HepG2 (cell line): ENCODE measurements around the gene RHOT1. TPM values are rescaled to one million over a fixed set of nuclear protein-coding genes. Genes with fewer than 3 reads are reported as not detected.

Source experiments
- ARID2 ChIP-seq: sonication (generic); formaldehyde crosslinking; IDR thresholded peaks from 2 replicates; pipeline ENCODE4 v1.8.1; 2022; ENCODE audit warnings: mild to moderate bottlenecking, missing genetic modification reagents, borderline replicate concordance
- CBFB ChIP-seq: sonication (generic); formaldehyde crosslinking; IDR thresholded peaks from 2 replicates; pipeline ENCODE4 v1.4.0; 2020; ENCODE audit warnings: missing genetic modification reagents
- HCFC1 ChIP-seq: fragments of 150-350 bp; IDR thresholded peaks from 2 replicates; pipeline ENCODE4 v1.6.1; 2014; ENCODE audit warnings: low read depth, low read length
- HOXA7 ChIP-seq: sonication (generic); formaldehyde crosslinking; IDR thresholded peaks from 2 replicates; pipeline ENCODE4 v1.8.1; 2022; ENCODE audit warnings: mild to moderate bottlenecking, missing genetic modification reagents, moderate library complexity
- MEF2D ChIP-seq: sonication (generic); formaldehyde crosslinking; IDR thresholded peaks from 2 replicates; pipeline ENCODE4 v1.5.1; 2020; ENCODE audit warnings: mild to moderate bottlenecking, missing genetic modification reagents
- MTF2 ChIP-seq: sonication (generic); formaldehyde crosslinking; IDR thresholded peaks from 2 replicates; pipeline ENCODE4 v1.5.0; 2020; ENCODE audit warnings: missing genetic modification reagents, borderline replicate concordance
- NFIC ChIP-seq: IDR thresholded peaks from 2 replicates; pipeline ENCODE4 v1.6.1; 2012; ENCODE audit warnings: mild to moderate bottlenecking, low read length, inconsistent platforms
- NR2F2 ChIP-seq: IDR thresholded peaks from 2 replicates; pipeline ENCODE4 v1.6.1; 2012; ENCODE audit warnings: low read depth, inconsistent platforms, borderline replicate concordance
- PHF20 ChIP-seq: sonication (generic); formaldehyde crosslinking; IDR thresholded peaks from 2 replicates; pipeline ENCODE4 v1.5.0; 2020; ENCODE audit warnings: mild to moderate bottlenecking, missing genetic modification reagents
- PPARG ChIP-seq: conservative IDR thresholded peaks from 2 replicates; pipeline ENCODE4 v1.6.1; 2016; ENCODE audit warnings: missing biosample characterization, missing genetic modification reagents
- TEAD3 ChIP-seq: optimal IDR thresholded peaks from 2 replicates; pipeline ENCODE3; 2016; ENCODE audit warnings: borderline replicate concordance
- ZFP90 ChIP-seq: sonication (generic); formaldehyde crosslinking; IDR thresholded peaks from 2 replicates; pipeline ENCODE4 v1.8.0; 2022; ENCODE audit warnings: missing genetic modification reagents, mild to moderate bottlenecking, inconsistent platforms, borderline replicate concordance
- ZIK1 ChIP-seq: sonication (generic); formaldehyde crosslinking; IDR thresholded peaks from 2 replicates; pipeline ENCODE4 v1.5.0; 2020; ENCODE audit warnings: mild to moderate bottlenecking, low read depth, missing genetic modification reagents, borderline replicate concordance
- ZNF12 ChIP-seq: sonication (generic); formaldehyde crosslinking; IDR thresholded peaks from 2 replicates; pipeline ENCODE4 v1.5.0; 2020; ENCODE audit warnings: missing genetic modification reagents
- ZNF17 ChIP-seq: sonication (generic); formaldehyde crosslinking; IDR thresholded peaks from 2 replicates; pipeline ENCODE4 v1.5.0; 2020; ENCODE audit warnings: mild to moderate bottlenecking, missing genetic modification reagents
- ZNF678 ChIP-seq: sonication (generic); formaldehyde crosslinking; IDR thresholded peaks from 2 replicates; pipeline ENCODE4 v1.4.0; 2020; ENCODE audit warnings: mild to moderate bottlenecking, missing genetic modification reagents
- ZSCAN22 ChIP-seq: sonication (generic); formaldehyde crosslinking; IDR thresholded peaks from 2 replicates; pipeline ENCODE4 v1.4.0; 2020; ENCODE audit warnings: mild to moderate bottlenecking, missing genetic modification reagents
- ZSCAN31 ChIP-seq: sonication (generic); formaldehyde crosslinking; IDR thresholded peaks from 2 replicates; pipeline ENCODE4 v1.5.0; 2020; ENCODE audit warnings: low read depth, mild to moderate bottlenecking, missing genetic modification reagents
- polyA plus RNA-seq, 8 experiments: library from polyadenylated mRNA; depleted of rRNA in 3 of 8; stranded (reverse) in 7 of 8; unstranded in 1 of 8; fragments of >200 nt; fragmentation: Illumina TruSeq in 4 of 8; extraction: Trizol in 4 of 8; gene quantifications; 2 replicates each; pipeline versions ENCODE4 v1.2.1 to v1.2.3, GENCODE V29; 2011 to 2016; ENCODE audit warnings: low read depth in 4 of 8, missing spikeins in 1 of 8, mixed read lengths in 1 of 8; ENCODE audit not compliant: insufficient read depth in 1 of 8
- total RNA-seq, 5 experiments: library from RNA; depleted of rRNA; stranded (reverse); fragments of >200 nt; fragmentation: Illumina TruSeq; extraction: Trizol; gene quantifications; 2 replicates each; pipeline ENCODE4 v1.2.3, GENCODE V29; 2016; ENCODE audit warnings: low read depth in 1 of 5
- TF ChIP-seq, protein P1 (sequence below): sonication (generic); formaldehyde crosslinking; IDR thresholded peaks from 2 replicates; pipeline ENCODE4 v1.4.0; 2020; ENCODE audit warnings: missing genetic modification reagents, borderline replicate concordance
- TF ChIP-seq, protein P2 (sequence below): sonication (generic); formaldehyde crosslinking; conservative IDR thresholded peaks from 2 replicates; pipeline ENCODE4 v1.4.0; 2020; ENCODE audit warnings: missing genetic modification reagents
- TF ChIP-seq, protein P3 (sequence below): IDR thresholded peaks from 2 replicates; pipeline ENCODE4 v1.6.1; 2016; ENCODE audit warnings: missing genetic modification reagents, missing compliant biosample characterization
- TF ChIP-seq, protein P4 (sequence below): sonication (generic); formaldehyde crosslinking; IDR thresholded peaks from 2 replicates; pipeline ENCODE4 v1.5.0; 2020; ENCODE audit warnings: mild to moderate bottlenecking, missing genetic modification reagents, borderline replicate concordance

RHOT1 gene
- total and polyA plus RNA-seq, 2 of the 13 experiments (the other 11 are each of a cell fraction or from before 2014, with no cell fraction given), result 25.6 to 41.5 TPM

DNA sequence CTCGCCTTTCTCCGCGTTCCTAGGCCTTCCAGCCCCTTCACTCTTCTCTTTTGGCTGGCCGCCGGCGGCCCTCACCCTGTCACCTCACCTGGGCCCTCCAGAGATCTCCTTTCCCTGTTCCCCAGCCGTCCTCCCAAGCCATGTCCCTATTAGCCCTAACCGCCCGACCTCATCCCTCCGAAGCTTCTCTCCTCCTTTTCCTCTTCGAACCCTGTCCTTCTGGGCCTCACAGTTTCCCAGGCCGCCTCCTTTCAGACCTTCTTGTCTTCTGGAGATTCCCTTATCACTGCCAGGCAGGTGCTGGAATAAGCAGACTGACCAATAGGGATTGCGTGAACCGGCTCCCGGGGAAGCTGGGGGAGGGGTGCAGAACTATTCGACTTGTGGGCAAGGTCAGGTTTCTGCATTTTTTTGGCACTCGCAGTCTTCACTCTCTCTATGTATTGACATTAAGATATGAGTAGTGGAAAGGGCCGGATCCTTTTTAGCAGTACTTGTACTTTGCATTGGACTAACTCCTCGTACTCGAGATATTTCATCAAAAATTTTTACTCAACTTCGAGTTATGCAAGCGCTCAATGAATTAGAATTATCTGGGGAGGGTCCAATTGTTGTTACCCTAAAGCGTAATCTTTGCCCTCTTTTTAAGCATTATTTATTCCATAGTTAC lies 690 bp downstream of the RHOT1 start (continued):
- TF ChIP-seq, protein P1, sequence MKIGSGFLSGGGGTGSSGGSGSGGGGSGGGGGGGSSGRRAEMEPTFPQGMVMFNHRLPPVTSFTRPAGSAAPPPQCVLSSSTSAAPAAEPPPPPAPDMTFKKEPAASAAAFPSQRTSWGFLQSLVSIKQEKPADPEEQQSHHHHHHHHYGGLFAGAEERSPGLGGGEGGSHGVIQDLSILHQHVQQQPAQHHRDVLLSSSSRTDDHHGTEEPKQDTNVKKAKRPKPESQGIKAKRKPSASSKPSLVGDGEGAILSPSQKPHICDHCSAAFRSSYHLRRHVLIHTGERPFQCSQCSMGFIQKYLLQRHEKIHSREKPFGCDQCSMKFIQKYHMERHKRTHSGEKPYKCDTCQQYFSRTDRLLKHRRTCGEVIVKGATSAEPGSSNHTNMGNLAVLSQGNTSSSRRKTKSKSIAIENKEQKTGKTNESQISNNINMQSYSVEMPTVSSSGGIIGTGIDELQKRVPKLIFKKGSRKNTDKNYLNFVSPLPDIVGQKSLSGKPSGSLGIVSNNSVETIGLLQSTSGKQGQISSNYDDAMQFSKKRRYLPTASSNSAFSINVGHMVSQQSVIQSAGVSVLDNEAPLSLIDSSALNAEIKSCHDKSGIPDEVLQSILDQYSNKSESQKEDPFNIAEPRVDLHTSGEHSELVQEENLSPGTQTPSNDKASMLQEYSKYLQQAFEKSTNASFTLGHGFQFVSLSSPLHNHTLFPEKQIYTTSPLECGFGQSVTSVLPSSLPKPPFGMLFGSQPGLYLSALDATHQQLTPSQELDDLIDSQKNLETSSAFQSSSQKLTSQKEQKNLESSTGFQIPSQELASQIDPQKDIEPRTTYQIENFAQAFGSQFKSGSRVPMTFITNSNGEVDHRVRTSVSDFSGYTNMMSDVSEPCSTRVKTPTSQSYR (CRISPR knock-in tag), result peak; percentile 90; the same call in 1 of the 2 replicates
- no peak; the same call in 1 of the 2 replicates for TF ChIP-seq ZFP90
- TF ChIP-seq ZSCAN31 (CRISPR knock-in tag), result no peak
- TF ChIP-seq ZSCAN22 (CRISPR knock-in tag), result no peak
- TF ChIP-seq NR2F2, result no peak
- no peak for TF ChIP-seq HCFC1
- TF ChIP-seq, protein P2, sequence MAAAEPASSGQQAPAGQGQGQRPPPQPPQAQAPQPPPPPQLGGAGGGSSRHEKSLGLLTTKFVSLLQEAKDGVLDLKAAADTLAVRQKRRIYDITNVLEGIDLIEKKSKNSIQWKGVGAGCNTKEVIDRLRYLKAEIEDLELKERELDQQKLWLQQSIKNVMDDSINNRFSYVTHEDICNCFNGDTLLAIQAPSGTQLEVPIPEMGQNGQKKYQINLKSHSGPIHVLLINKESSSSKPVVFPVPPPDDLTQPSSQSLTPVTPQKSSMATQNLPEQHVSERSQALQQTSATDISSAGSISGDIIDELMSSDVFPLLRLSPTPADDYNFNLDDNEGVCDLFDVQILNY (CRISPR knock-in tag), result no peak
- TF ChIP-seq, protein P3, sequence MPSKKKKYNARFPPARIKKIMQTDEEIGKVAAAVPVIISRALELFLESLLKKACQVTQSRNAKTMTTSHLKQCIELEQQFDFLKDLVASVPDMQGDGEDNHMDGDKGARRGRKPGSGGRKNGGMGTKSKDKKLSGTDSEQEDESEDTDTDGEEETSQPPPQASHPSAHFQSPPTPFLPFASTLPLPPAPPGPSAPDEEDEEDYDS, result 0 out of 2 replicates have a peak, but pooled peaks have one; percentile 43
- TF ChIP-seq ZIK1 (CRISPR knock-in tag), result no peak
- no peak for TF ChIP-seq NFIC
- 0 out of 2 replicates have a peak, but pooled peaks have one; percentile 7 for TF ChIP-seq ARID2
- TF ChIP-seq, protein P4, sequence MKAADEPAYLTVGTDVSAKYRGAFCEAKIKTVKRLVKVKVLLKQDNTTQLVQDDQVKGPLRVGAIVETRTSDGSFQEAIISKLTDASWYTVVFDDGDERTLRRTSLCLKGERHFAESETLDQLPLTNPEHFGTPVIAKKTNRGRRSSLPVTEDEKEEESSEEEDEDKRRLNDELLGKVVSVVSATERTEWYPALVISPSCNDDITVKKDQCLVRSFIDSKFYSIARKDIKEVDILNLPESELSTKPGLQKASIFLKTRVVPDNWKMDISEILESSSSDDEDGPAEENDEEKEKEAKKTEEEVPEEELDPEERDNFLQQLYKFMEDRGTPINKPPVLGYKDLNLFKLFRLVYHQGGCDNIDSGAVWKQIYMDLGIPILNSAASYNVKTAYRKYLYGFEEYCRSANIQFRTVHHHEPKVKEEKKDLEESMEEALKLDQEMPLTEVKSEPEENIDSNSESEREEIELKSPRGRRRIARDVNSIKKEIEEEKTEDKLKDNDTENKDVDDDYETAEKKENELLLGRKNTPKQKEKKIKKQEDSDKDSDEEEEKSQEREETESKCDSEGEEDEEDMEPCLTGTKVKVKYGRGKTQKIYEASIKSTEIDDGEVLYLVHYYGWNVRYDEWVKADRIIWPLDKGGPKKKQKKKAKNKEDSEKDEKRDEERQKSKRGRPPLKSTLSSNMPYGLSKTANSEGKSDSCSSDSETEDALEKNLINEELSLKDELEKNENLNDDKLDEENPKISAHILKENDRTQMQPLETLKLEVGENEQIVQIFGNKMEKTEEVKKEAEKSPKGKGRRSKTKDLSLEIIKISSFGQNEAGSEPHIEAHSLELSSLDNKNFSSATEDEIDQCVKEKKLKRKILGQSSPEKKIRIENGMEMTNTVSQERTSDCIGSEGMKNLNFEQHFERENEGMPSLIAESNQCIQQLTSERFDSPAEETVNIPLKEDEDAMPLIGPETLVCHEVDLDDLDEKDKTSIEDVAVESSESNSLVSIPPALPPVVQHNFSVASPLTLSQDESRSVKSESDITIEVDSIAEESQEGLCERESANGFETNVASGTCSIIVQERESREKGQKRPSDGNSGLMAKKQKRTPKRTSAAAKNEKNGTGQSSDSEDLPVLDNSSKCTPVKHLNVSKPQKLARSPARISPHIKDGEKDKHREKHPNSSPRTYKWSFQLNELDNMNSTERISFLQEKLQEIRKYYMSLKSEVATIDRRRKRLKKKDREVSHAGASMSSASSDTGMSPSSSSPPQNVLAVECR, result 0 out of 2 replicates have a peak, but pooled peaks have one; percentile 41
- TF ChIP-seq PHF20, result no peak
- TF ChIP-seq ZNF17 (CRISPR knock-in tag), result no peak
- no peak for TF ChIP-seq ZNF678 (CRISPR knock-in tag)
- TF ChIP-seq HOXA7 (CRISPR knock-in tag), result no peak
- no peak for TF ChIP-seq MTF2
- 0 out of 2 replicates have a peak, but pooled peaks have one; percentile 31 for TF ChIP-seq CBFB
- TF ChIP-seq PPARG (CRISPR knock-in tag), result no peak
- peak; percentile 12 for TF ChIP-seq TEAD3 (CRISPR knock-in tag)
- TF ChIP-seq MEF2D (CRISPR knock-in tag), result no peak
- TF ChIP-seq ZNF12, result no peak
